Small intestine (tissue), 7 donors: ENCODE results near the gene XPO5. TPM values are rescaled to one million over a fixed set of nuclear protein-coding genes. Genes with fewer than 3 reads are reported as not detected.
"Not testable (repeated sequence)": the region's sequence is repeated elsewhere in the genome, so short reads cannot be mapped to it uniquely, and the experiment has no call there.

ENCODE experiments used
- DNase-seq, 2 donors: peaks; one replicate each; pipeline versions ENCODE4 v3.0.0 to v3.0.0-alpha.2; 2013
- FAIRE-seq: peaks from 2 replicates; lab custom pipeline; 2012; peaks lifted over from hg19 to GRCh38; lab: Jason Lieb, UNC
- H3K27ac ChIP-seq, 3 donors: one replicate each; pipeline ENCODE4 v1.5.1; 2013; ENCODE audit warnings: low read length in 2 of 3, mild to moderate bottlenecking in 2 of 3, control low read depth in 1 of 3, inconsistent platforms in 1 of 3, low read depth in 1 of 3, moderate library complexity in 1 of 3
- H3K27me3 ChIP-seq, 3 donors: one replicate each; pipeline ENCODE4 v1.6.1; 2013; ENCODE audit warnings: low read length in 3 of 3, inconsistent platforms in 1 of 3; ENCODE audit not compliant: control insufficient read depth in 3 of 3, insufficient read depth in 3 of 3
- H3K36me3 ChIP-seq, 3 donors: one replicate each; pipeline ENCODE4 v1.6.1; 2013; ENCODE audit warnings: low read length in 3 of 3, inconsistent platforms in 1 of 3, low read depth in 1 of 3, mild to moderate bottlenecking in 1 of 3, moderate library complexity in 1 of 3; ENCODE audit not compliant: control insufficient read depth in 3 of 3, insufficient read depth in 2 of 3
- H3K4me1 ChIP-seq, 3 donors: one replicate each; pipeline ENCODE4 v1.6.1; 2013; ENCODE audit warnings: low read length in 2 of 3, inconsistent platforms in 1 of 3, low read depth in 1 of 3, mild to moderate bottlenecking in 1 of 3, moderate library complexity in 1 of 3; ENCODE audit not compliant: control insufficient read depth in 3 of 3, insufficient read depth in 2 of 3
- H3K4me3 ChIP-seq, 3 donors: one replicate each; pipeline ENCODE4 v1.5.1; 2013; ENCODE audit warnings: low read length in 3 of 3, control low read depth in 1 of 3, inconsistent platforms in 1 of 3, low read depth in 1 of 3, mild to moderate bottlenecking in 1 of 3, moderate library complexity in 1 of 3
- H3K9me3 ChIP-seq, 2 donors: one replicate each; pipeline ENCODE4 v1.6.1; 2013; ENCODE audit warnings: low read depth in 1 of 2, low read length in 1 of 2; ENCODE audit not compliant: control insufficient read depth in 2 of 2, insufficient read depth in 1 of 2
- WGBS, 3 donors: extraction: QIAGEN DNeasy Blood & Tissue Kit; methylation state at CpG; one replicate each; pipeline ENCODE4 v1.1.7; 2013; 5-methylcytosine and 5-hydroxymethylcytosine counted together
- polyA plus RNA-seq, 4 donors: library from polyadenylated mRNA; stranded (reverse) in 3 of 4; unstranded in 1 of 4; fragments of 200-250 nt in 3 of 4; fragments of 120-200 nt in 1 of 4; gene quantifications; one replicate each; pipeline versions ENCODE4 v1.2.1 to v1.2.3, GENCODE V29; 2013
- donor health status: healthy with polysubstance abuse.
- donor health status: control.
- donor health status: control.
- donor health status: Bipolar disorder and iron deficiency.
- donor health status: healthy.

XPO5 gene
- polyA plus RNA-seq, 4 donors = 5.1 to 26.0 (median 8.8) TPM

DNA sequence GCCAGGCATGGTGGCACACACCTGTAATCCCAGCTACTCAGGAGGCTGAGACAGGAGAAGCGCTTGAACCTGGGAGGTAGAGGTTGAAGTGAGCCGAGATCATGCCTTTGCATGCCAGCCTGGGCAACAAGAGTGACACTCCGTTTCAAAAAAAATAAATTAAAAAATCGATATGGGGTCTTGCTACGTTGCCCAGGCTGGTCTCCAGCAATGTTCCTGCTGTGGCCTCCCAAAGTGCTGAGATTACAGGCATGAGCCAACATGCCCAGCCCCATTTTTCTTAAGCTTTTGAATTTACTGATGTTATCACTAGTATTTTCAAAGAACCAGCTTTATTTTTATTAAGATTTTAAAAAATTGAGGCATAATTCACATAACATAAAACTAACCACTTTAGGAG, 35.3 kb downstream of the XPO5 start:
- H3K4me3 ChIP-seq = no peak overlapping the region
- DNase-seq (no peak), FAIRE-seq (no peak)
- no peaks in the 10 kb centered on the region for H3K9me3 ChIP-seq
- 97 to 99% (median 99%) methylated on average over 5 of the region's 5 CpGs for WGBS, 3 donors
- no peaks in the 10 kb centered on the region for H3K4me1 ChIP-seq
- no peaks in the 10 kb centered on the region for H3K27me3 ChIP-seq
- H3K36me3 ChIP-seq = peaks cover 3 to 56% (median 10%) of the 10 kb centered on the region in 3 donors
- no peak overlapping the region for H3K27ac ChIP-seq

- FAIRE-seq, H3K4me1 ChIP-seq, H3K4me3 ChIP-seq, H3K27me3 ChIP-seq, H3K27ac ChIP-seq, DNase-seq, H3K9me3 ChIP-seq: not testable (repeated sequence)
- peaks cover 2 to 54% (median 10%) of the 10 kb centered on the region in 3 donors for H3K36me3 ChIP-seq
- WGBS, 3 donors = 97 to 98% (median 98%) methylated on average over 20 of the region's 20 CpGs
Measured at GRCh38 chr6:43539409-43539808, 36.4 kb downstream of the XPO5 start.

GRCh38 chr6:43538986-43539385, 36.9 kb downstream of the XPO5 start:
- not testable (repeated sequence) for H3K4me1 ChIP-seq, FAIRE-seq, H3K27ac ChIP-seq, H3K27me3 ChIP-seq, H3K4me3 ChIP-seq, DNase-seq, H3K9me3 ChIP-seq
- peaks cover 2 to 53% (median 8%) of the 10 kb centered on the region in 3 donors for H3K36me3 ChIP-seq
- WGBS, 3 donors = 97% methylated on average over 12 to 15 of the region's 17 CpGs

DNA sequence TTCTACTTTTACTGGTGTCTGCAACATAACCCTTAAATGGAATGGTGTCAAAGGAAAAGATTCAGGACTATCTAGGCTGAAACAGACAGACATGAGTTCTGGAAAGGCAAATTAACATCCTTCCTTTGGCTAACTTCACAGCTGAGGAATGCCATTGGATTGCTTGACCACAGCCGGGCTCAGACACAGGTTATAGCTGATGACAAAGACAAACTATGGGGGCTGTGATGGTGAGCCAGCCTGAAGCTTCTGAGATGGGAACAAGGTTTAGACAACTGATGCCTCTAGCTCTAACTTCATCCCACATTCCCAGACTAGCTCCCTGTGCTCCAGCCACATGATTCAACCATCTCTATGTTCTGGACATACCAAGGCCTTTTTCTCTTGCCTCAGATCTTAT, 43.6 kb downstream of the XPO5 start:
- Histone ChIP-seq H3K36me3 (peaks cover 2 to 59% (median 8%) of the 10 kb centered on the region in 3 donors), H3K9me3 (no peaks in the 10 kb centered on the region), H3K4me1 (no peaks in the 10 kb centered on the region), H3K27me3 (no peaks in the 10 kb centered on the region), H3K27ac (no peak overlapping the region), H3K4me3 (no peak overlapping the region)
- DNase-seq (no peak), FAIRE-seq (no peak)
- WGBS, 3 donors = 91 to 100% (median 93%) methylated on average over 1 of the region's 1 CpG

GRCh38 chr6:43524483-43524961, 51.3 kb downstream of the XPO5 start:
- H3K9me3 ChIP-seq = no peaks in the 10 kb centered on the region
- H3K36me3 ChIP-seq = peaks cover 28 to 85% (median 28%) of the 10 kb centered on the region in 3 donors
- H3K4me3 ChIP-seq = no peak overlapping the region
- 24 to 74% (median 51%) methylated on average over 10 of the region's 10 CpGs for WGBS, 3 donors
- no peak for FAIRE-seq
- no peaks in the 10 kb centered on the region for H3K27me3 ChIP-seq
- H3K4me1 ChIP-seq = no peaks in the 10 kb centered on the region
- H3K27ac ChIP-seq = no peak overlapping the region
- DNase-seq = no peak

DNA sequence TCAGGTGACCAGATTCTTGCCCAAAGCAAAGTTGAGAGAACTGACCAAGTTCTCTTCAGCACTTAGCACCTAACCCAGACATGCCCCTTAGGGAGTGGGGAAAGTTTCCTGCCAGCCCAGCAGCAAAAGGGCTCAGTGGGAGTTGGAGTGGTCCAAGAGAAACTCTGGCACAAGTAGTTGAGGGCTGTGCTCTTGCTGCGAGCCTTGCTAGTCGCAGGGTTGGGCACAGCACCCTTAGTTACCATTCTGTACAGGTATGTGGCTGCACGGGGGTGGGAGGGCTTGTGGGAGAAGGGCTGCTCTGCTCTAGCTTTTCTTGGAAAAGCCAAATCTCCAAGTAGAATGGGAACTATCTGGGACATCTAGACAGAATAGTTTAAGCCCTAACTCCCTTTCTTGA, 52.6 kb downstream of the XPO5 start:
- H3K4me1 ChIP-seq = peaks cover 0 to under 1% (median 0%) of the 10 kb centered on the region in 3 donors
- FAIRE-seq = no peak
- no peak overlapping the region for H3K27ac ChIP-seq
- no peak for DNase-seq
- peaks cover 24 to 77% (median 30%) of the 10 kb centered on the region in 3 donors for H3K36me3 ChIP-seq
- 95 to 97% (median 96%) methylated on average over 3 of the region's 3 CpGs for WGBS, 3 donors
- no peak overlapping the region for H3K4me3 ChIP-seq
- H3K27me3 ChIP-seq = no peaks in the 10 kb centered on the region
- no peaks in the 10 kb centered on the region for H3K9me3 ChIP-seq

GRCh38 chr6:43522547-43523261, 53.1 kb downstream of the XPO5 start:
- WGBS, 3 donors = 88 to 95% (median 90%) methylated on average over 8 of the region's 8 CpGs
- no peak for FAIRE-seq
- H3K27me3 ChIP-seq = no peaks in the 10 kb centered on the region
- no peak overlapping the region for H3K27ac ChIP-seq
- DNase-seq = no peak
- no peaks in the 10 kb centered on the region for H3K9me3 ChIP-seq
- H3K4me1 ChIP-seq = peaks cover 0 to 6% (median 3%) of the 10 kb centered on the region in 3 donors
- peaks cover 23 to 73% (median 30%) of the 10 kb centered on the region in 3 donors for H3K36me3 ChIP-seq
- H3K4me3 ChIP-seq = no peak overlapping the region

GRCh38 chr6:43521836-43522235, 54.0 kb downstream of the XPO5 start:
- 90 to 92% (median 92%) methylated on average over 2 of the region's 2 CpGs for WGBS, 3 donors
- Histone ChIP-seq H3K4me1 (peaks cover 0 to 7% (median 3%) of the 10 kb centered on the region in 3 donors), H3K27me3 (no peaks in the 10 kb centered on the region), H3K4me3 (no peak overlapping the region), H3K36me3 (peaks cover 20 to 66% (median 30%) of the 10 kb centered on the region in 3 donors), H3K27ac (no peak overlapping the region), H3K9me3 (no peaks in the 10 kb centered on the region)
- DNase-seq (no peak), FAIRE-seq (no peak)
